HG03064 (cell line): ENCODE results near the gene SPECC1L.

Experiments
- ATAC-seq: cut with Tn5 transposase; IDR thresholded peaks from one replicate; pipeline ENCODE4 v1.9.1; 2021; ENCODE audit warnings: low read depth; ENCODE audit not compliant: unreplicated experiment

SPECC1L gene

DNA sequence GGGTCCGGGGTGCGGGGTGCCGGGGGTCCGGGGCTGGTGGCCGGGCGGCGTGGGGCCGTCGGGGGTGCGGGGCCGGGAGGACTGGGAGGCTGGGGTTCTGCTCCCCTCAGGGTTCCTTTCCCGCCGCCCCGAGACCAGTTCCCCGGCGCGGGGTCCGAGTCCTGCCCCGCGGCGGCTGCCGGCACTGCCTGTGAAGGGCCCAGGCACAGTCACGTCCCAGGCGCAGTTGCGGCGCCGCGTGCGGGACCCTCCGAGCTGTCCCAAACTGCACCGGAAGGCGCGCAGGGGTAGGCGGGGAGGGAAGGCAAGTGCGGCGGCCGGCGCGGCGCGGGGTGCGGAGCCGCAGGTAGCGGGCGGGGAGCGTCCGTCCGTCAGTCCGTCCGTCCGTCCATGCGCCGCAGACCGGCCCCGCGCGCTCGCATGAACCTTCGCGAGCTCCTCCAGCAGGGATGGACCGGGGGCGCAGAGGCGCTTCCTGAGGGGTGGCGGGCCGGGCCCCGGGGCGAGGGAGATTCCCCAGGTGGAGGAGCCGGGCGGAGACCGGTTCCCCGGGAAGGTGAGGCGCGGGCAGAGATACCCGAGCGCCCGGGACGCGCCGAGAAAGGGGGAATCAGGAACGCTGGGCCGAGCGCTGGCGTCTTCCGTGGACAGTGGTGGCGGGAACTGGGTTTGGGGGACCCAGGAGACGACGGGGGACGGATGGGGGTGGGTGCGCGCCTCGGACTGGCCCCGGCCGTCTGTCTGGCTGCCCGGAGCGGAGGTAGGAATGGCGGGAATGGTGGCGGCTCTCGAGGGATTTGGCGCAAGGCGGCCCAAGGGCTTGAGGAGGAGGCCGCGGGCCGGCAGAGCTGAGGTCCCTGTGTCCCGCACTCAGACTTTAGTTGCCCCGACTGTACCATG lies 153.6 kb downstream of the SPECC1L start:
- no peak for ATAC-seq

GRCh38 chr22:24424901-24425775 lies 154.5 kb downstream of the SPECC1L start:
- ATAC-seq = no peak

- no peak for ATAC-seq
Measured at GRCh38 chr22:24426436-24426835, 155.8 kb downstream of the SPECC1L start.

DNA sequence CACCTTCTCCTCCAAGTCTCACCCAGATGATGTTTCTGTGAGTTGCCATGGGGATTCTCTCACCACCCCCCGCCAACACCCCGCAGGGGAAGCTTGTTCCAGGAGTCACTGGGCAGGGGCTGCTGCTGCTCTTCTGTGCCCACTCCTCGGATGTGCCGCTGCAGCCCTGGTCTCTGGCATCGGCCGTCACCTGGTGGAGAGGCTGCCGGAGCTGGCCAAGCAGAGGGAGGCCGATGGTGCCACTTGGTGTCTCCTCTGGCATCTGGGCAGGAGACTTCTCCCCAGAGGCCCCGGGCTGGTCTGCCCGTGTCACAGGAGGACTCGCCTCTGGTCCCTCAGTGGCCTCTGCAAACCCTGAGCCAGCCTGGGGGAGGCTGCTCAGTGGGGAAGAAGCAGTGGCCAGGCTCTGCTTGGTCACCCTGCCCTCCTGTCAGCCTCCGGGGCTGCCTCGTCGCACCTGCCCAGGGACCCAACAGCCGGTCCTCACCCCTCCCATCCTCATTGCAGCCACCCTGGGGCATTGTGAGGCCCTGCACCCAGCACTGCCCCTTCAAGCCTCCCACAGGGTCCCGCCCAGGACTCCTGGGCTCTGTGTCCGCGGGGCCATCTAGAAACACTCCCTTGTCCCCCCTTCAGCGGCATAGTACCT lies 156.3 kb downstream of the SPECC1L start:
- no peak for ATAC-seq

DNA sequence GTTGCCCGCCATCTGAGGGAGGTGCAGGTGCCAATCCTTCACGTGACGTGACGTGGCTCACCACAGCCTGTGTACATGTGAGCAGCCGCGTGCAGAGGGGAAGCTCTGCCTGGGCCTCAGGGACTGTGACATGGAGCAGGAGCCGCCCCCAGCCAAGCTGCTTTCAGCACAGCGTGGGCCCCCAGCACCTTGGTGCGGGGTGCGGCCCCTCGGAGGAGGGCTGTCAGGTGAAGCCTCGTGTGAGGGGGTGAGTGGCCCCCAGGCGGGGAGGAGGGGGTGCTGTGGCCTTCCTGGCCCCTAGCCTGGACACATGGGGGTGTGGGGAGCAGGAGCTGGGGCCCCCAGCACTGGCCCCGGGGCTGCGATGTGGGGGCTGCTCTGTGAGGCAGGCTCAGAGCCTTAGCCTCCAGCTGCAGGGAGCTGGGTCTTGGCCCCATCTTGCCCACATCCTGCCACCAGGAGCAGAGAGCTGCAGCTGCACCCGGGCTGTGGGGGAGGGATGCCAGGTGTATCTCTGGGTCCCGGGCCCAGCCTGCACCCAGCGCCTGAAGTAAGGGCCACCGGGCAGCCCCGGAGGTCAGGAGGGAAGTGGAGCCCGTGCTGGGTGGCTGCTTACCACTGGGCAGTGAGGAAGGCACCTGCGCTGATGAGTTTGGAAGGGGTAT lies 157.0 kb downstream of the SPECC1L start, which contains the start of gene ADORA2A:
Gene ADORA2A (plus strand): TSS at position 100 of the 665 bp plus-strand sequence. CDS start 5,806 bp downstream, outside the sequence.
- ATAC-seq = peak; percentile 42

- no peak for ATAC-seq
Measured at GRCh38 chr22:24428751-24429410, 158.2 kb downstream of the SPECC1L start.

GRCh38 chr22:24429411-24430365 lies 159.1 kb downstream of the SPECC1L start:
- no peak for ATAC-seq

DNA sequence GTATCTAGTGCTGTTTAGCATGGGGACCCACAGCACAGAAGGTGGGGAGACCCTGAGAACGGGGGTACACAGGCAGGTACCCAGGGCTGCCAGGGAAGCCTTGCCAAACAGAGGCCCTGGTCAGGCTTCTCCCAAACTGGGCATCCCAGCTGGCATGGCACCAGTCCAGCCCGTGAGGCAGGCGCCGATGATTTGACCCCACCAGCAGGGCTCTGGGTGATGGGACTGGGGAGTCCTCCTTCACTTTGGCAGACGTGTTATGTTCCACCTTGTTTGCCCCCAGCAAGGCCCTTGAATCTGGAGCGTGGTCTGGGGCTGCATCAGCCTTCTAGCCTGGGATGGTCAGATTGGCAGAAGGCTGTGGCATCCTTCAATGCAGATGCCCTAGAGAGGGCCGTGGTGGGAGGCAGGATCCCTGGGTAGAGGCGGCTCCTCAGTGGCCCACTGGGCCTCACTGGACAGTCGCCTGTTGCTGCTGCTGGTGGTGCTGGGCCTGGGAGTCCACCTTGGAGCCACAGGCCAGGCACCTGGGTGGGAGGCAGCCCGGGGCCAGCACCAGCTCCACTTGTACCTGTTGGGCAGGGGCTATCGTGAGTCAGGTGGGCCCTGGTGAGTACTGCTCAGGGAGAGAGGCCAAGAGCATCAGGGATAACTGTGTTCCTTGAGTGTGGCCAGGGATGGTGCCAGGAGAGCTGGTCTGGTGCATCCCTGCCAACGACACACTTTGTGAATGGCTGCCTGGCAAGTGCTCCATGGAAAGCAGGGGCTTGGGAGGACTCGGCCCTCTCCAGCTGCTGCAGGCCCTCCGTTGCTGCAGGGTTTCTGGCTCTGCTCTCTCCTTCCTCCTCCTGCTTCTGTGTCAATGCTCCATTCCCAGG lies 160.0 kb downstream of the SPECC1L start:
- ATAC-seq = no peak

DNA sequence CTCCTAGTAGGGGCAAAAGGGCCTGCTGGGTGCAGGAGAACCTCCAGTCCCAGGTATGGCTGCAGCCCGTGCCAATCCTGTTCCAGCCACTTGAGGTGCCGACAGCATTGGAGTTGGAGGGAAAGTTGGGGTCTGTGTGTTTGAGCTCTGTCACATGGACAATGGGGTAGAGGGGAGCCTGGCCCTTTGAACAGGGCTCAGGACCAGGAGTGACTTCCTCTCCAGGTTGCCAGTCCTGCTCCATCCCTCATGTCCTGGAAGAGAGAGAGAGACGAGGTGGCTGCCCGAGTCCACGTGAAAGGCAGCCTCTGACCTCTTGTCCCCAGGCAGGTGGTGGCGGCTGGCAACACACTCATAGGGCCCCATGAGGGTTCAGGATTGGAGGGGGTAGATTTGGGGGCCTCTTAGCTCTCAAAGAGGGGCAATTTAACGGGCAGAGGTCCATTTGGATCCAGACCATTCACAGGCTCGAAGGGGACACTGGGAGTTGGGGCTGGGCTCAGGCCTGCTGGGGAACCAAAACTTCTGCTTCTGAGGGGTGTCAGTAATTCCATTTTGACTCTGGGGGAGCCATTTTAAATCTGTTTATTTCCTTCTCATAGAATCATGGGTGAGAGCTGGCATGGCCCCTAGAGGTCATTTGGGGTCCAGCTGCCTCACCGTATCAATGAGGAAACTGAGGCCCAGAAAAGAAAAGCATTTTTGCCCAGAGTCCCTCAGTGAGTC lies 160.8 kb downstream of the SPECC1L start:
- no peak for ATAC-seq

DNA sequence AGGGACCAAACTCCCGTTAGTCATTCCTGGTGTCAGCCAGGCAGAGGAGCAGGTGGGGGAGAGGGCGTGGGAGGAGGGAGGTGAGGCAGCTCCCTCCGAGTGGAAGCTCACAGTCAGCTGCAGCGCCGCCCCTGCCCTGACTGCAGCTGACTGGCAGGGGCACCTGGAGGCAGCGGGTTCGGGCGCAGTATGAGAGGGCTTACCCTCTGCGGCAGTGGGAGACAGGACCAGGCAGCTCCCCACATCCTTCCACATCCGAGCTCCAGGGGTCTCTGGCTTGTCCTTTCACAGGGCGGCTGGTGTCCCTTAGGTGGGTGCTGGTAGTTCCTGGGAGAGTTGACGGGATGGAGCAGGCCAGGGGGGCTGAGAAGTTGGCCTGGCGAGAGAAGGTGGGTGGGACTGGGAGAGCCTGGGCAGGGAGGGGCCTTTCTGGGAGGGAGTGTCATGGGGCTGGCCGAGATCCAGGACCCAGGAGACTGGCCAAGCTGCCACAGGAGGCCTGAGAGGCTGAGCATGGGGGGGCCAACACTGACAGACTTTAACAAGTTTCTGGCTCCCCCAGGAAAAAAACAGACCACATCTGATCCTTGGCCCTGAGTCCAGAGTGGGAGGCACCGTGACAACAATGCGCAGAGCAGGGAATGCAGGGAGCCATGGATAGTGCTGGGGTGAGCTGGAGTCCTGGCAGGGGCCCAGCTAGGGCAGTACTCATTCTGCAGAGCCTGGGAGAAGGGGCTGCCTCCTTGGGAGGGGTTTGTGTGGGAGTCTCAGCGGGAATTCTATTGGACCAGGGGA lies 161.6 kb downstream of the SPECC1L start:
- no peak for ATAC-seq

- ATAC-seq = no peak
Measured at GRCh38 chr22:24433001-24433827, 162.6 kb downstream of the SPECC1L start.

- ATAC-seq = peak; percentile 49
Measured at GRCh38 chr22:24433828-24434470, 163.3 kb downstream of the SPECC1L start.

DNA sequence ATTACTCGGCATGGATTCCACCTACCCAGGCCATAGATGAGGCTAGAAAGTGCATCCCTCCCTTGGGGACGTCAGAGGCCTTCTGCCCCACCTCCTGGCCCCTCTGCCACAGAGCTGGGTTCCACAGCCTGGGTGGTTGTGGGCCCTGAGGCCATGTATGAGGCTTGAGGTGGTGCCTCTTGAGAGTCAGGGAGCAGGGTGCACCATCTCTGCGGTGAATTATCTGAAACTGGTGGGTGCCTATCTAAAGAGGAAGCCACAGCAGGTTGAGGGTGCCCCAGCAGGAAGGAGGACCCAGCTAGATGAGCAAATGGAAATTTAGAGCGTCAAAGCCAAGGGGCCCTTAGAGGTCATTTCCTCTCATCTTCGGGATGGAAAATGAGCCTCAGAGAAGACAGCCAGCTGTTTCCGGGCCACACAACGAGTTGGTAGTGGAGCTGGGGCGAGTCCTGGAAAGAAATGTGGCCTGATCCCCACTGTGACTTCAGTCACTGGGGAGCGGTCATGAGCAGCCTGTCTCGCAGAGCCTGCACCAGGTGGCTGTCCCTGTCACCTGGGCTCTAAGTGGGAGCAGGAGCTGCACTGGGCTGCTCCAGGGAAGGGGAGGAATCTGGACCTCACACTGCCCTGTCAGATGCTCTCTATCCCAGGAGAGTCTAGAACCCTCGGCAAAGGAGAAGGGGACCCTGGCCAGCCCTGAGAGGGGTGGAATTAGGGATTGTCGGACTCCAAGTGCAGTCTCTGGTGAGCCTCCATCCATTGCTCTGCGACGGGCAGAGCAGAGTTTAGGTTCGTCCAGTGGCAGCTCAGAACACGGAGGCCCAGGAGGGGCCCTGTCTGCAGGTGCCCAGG lies 164.1 kb downstream of the SPECC1L start:
- ATAC-seq = peak; percentile 46

DNA sequence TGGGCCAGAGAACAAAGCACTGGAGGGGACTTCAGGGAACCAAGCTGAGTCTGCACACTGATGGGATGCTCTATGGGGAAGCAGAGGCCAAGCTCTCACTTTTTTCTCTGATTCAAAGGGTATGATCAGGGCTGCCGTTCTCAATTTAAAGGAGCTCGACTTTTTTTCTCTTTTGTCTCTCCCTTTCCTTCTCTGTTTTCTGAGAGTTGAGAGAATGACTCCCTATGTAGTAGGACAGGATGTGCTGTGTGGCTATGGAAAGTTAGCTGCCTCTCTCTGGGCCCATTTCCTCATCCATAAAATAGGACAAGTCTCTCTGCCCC lies 164.7 kb downstream of the SPECC1L start:
- ATAC-seq = no peak
